Breast epithelium (tissue), 3 donors: ENCODE results near the gene COA3.

Experiments used
- POLR2AphosphoS5 ChIP-seq, 3 donors: sonication (generic); formaldehyde crosslinking; IDR thresholded peaks; one replicate each; pipeline ENCODE4 v1.6.1; 2017; ENCODE audit warnings: antibody characterized with exemption in 3 of 3
- TF ChIP-seq, protein P1 (sequence below), 3 donors: fragments of 450-650 bp; IDR thresholded peaks; one replicate each; pipeline ENCODE4 v1.5.1; 2016 to 2017; ENCODE audit warnings: antibody characterized with exemption in 3 of 3, mild to moderate bottlenecking in 3 of 3, moderate library complexity in 3 of 3

DNA sequence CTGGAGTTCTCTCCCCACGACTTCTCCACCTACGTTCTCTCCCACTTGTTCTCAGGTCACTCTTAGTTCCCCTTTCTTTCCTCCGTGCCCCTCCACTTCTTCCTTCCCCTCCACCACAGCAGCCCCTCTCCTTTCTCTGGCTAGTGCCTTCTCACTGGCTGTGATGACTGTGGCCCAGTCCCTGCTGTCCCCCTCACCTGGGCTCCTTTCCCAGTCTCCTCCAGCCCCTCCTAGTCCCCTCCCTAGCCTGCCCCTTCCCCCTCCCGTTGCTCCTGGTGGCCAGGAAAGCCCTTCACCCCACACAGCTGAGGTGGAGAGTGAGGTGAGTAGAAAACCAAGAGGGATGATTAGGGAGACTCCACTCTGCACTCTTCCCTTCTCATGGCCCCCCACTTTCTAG lies 3.4 kb downstream of the COA3 start:
- TF ChIP-seq POLR2AphosphoS5 (IDR thresholded peaks at IDR 0.05), result no peak
- TF ChIP-seq, protein P1, sequence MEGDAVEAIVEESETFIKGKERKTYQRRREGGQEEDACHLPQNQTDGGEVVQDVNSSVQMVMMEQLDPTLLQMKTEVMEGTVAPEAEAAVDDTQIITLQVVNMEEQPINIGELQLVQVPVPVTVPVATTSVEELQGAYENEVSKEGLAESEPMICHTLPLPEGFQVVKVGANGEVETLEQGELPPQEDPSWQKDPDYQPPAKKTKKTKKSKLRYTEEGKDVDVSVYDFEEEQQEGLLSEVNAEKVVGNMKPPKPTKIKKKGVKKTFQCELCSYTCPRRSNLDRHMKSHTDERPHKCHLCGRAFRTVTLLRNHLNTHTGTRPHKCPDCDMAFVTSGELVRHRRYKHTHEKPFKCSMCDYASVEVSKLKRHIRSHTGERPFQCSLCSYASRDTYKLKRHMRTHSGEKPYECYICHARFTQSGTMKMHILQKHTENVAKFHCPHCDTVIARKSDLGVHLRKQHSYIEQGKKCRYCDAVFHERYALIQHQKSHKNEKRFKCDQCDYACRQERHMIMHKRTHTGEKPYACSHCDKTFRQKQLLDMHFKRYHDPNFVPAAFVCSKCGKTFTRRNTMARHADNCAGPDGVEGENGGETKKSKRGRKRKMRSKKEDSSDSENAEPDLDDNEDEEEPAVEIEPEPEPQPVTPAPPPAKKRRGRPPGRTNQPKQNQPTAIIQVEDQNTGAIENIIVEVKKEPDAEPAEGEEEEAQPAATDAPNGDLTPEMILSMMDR (IDR thresholded peaks at IDR 0.05), result no peak
